Fibroblast of mammary gland (primary cell): ENCODE data around the gene TMEM158.

Source experiments
- DNase-seq: peaks from one replicate; pipeline ENCODE4 v3.0.0-alpha.2; 2010; ENCODE audit warnings: low read depth
- H3K4me3 ChIP-seq: 2 replicates; pipeline ENCODE4 v1.5.1; 2011; ENCODE audit warnings: low read depth, mild to moderate bottlenecking, low read length, moderate library complexity; ENCODE audit not compliant: control insufficient read depth
- CTCF ChIP-seq: conservative IDR thresholded peaks from 2 replicates; pipeline ENCODE4 v1.5.1; 2011; ENCODE audit warnings: low read depth, low read length, inconsistent platforms; ENCODE audit not compliant: control insufficient read depth, insufficient read depth

Gene TMEM158

GRCh38 chr3:45183872-45184262 lies 42.2 kb downstream of the TMEM158 start:
- TF ChIP-seq CTCF = no peak
- DNase-seq = no peak
- H3K4me3 ChIP-seq = no peak overlapping the region

- no peak for TF ChIP-seq CTCF
- H3K4me3 ChIP-seq = no peak overlapping the region
- DNase-seq = peak; percentile 75
Measured at GRCh38 chr3:45182915-45183871, 42.9 kb downstream of the TMEM158 start.

- no peak for DNase-seq
- TF ChIP-seq CTCF = no peak
- H3K4me3 ChIP-seq = no peak overlapping the region
Measured at GRCh38 chr3:45181496-45181895, 44.6 kb downstream of the TMEM158 start.

- no peak for TF ChIP-seq CTCF
- no peak for DNase-seq
- H3K4me3 ChIP-seq = no peak overlapping the region
Measured at GRCh38 chr3:45180899-45181298, 45.2 kb downstream of the TMEM158 start.

DNA sequence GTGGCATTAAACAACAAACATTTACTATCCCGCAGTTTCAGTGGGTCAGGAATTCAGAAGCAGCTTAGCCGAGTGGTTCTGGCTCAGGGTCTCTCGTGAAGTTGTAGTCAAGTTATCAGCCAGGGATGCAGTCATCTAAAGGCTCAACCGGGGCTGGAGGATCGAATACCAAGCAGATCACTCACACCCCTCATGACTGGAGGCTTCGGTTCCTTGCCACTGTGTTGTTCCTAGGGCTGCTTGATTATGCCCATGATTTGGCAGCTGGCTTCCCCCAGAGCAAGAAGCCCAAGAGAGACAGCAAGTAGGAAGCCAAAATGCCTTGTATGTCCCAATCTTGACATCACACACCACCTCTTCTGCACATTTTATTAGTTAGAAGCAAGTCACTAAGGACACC lies 46.0 kb downstream of the TMEM158 start:
- H3K4me3 ChIP-seq = no peak overlapping the region
- peak; percentile 52 for DNase-seq
- TF ChIP-seq CTCF = no peak

GRCh38 chr3:45179163-45179562 lies 46.9 kb downstream of the TMEM158 start:
- TF ChIP-seq CTCF = no peak
- H3K4me3 ChIP-seq = no peak overlapping the region
- no peak for DNase-seq
